ENCODE measurements around the gene DCANP1.

DNA sequence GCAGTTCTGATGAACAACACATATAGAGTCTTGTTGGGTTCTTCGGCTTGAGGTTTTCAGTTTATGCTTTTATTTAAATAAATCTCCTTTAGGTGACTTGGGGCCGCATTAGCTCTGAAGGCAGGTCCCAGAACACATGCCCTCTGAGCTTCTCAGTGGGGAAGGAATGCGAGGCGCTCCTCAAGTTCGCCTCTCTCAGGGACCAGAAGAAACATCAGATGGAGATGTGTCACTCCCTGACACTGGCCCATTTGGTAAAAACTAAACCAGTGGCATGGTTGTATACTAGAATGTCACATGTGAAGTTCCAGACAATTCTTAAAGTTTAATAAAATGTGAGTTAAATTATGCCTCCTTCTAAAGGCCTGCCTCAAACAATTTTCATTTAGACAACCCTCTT is 50.1 kb downstream of the DCANP1 start:
- TF ChIP-seq, protein P1, sequence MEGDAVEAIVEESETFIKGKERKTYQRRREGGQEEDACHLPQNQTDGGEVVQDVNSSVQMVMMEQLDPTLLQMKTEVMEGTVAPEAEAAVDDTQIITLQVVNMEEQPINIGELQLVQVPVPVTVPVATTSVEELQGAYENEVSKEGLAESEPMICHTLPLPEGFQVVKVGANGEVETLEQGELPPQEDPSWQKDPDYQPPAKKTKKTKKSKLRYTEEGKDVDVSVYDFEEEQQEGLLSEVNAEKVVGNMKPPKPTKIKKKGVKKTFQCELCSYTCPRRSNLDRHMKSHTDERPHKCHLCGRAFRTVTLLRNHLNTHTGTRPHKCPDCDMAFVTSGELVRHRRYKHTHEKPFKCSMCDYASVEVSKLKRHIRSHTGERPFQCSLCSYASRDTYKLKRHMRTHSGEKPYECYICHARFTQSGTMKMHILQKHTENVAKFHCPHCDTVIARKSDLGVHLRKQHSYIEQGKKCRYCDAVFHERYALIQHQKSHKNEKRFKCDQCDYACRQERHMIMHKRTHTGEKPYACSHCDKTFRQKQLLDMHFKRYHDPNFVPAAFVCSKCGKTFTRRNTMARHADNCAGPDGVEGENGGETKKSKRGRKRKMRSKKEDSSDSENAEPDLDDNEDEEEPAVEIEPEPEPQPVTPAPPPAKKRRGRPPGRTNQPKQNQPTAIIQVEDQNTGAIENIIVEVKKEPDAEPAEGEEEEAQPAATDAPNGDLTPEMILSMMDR (IDR thresholded peaks at IDR 0.05), result no peak
- no peak for TF ChIP-seq POLR2A (IDR thresholded peaks at IDR 0.05; ENCODE audit: low read depth)
- TF ChIP-seq POLR2AphosphoS5 (IDR thresholded peaks at IDR 0.05), result no peak

All from esophagus muscularis mucosa (tissue), 3 donors.